Adrenal gland (tissue), 5 donors: ENCODE results near the gene CREBBP.

Source experiments
- POLR2A ChIP-seq, 2 donors: fragments of 450-650 bp; IDR thresholded peaks; one replicate each; pipeline ENCODE4 v1.6.1; 2017; ENCODE audit warnings: antibody characterized with exemption in 2 of 2, mild to moderate bottlenecking in 2 of 2, moderate library complexity in 1 of 2
- TF ChIP-seq, protein P1 (sequence below), 6 experiments: fragments of 450-650 bp in 4 of 6; fragments of 200-600 bp in 2 of 6; sonication (generic) in 1 of 6; IDR thresholded peaks; 1 replicate in 5 of 6; 2 replicates in 1 of 6; pipeline versions ENCODE4 v1.5.1 to v1.8.0; 2016 to 2021; ENCODE audit warnings: antibody characterized with exemption in 6 of 6, mild to moderate bottlenecking in 2 of 6, moderate library complexity in 1 of 6
- donor health status: DM: no; HTN: no; CAD: no.

DNA sequence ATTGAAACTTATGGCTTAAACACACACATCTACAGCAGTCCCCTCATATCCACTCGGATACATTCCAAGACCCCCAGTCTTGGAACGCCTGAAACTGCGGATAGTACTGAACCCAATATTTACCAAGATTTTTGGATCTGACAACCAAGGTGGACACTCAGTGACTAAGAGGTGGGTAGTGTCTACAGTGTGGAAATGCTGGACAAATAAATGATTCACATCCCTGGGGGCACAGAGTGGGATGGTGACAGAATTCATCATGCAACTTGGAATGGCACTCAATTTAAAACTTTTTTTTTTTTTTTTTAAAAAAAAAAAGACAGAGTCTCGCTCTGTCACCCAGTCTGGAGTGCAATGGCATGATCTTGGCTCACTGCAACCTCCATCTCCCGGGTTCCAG is 109.0 kb downstream of the CREBBP start:
- TF ChIP-seq, protein P1, sequence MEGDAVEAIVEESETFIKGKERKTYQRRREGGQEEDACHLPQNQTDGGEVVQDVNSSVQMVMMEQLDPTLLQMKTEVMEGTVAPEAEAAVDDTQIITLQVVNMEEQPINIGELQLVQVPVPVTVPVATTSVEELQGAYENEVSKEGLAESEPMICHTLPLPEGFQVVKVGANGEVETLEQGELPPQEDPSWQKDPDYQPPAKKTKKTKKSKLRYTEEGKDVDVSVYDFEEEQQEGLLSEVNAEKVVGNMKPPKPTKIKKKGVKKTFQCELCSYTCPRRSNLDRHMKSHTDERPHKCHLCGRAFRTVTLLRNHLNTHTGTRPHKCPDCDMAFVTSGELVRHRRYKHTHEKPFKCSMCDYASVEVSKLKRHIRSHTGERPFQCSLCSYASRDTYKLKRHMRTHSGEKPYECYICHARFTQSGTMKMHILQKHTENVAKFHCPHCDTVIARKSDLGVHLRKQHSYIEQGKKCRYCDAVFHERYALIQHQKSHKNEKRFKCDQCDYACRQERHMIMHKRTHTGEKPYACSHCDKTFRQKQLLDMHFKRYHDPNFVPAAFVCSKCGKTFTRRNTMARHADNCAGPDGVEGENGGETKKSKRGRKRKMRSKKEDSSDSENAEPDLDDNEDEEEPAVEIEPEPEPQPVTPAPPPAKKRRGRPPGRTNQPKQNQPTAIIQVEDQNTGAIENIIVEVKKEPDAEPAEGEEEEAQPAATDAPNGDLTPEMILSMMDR (IDR thresholded peaks at IDR 0.05), result no peak
- TF ChIP-seq POLR2A (IDR thresholded peaks at IDR 0.05), result no peak
